ENCODE results near the gene STING1.
"Not testable (repeated sequence)": the region's sequence is repeated elsewhere in the genome, so short reads cannot be mapped to it uniquely, and the experiment has no call there.

DNA sequence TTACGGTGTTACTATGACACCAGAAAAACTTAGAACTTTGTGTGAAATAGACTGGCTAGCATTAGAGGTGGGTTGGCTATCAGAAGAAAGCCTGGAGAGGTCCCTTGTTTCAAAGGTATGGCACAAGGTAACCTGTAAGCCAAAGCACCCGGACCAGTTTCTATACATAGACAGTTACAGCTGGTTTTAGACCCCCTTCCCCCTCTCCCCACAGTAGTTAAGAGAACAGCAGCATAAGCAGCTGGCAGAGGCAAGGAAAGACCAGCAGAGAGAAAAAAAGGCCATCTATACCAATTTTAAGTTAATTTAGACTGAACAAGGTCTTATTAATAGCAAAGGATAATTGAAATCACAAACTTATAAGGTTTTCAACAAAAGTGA lies 44.5 kb upstream of the STING1 start:
- TF ChIP-seq, protein P1, sequence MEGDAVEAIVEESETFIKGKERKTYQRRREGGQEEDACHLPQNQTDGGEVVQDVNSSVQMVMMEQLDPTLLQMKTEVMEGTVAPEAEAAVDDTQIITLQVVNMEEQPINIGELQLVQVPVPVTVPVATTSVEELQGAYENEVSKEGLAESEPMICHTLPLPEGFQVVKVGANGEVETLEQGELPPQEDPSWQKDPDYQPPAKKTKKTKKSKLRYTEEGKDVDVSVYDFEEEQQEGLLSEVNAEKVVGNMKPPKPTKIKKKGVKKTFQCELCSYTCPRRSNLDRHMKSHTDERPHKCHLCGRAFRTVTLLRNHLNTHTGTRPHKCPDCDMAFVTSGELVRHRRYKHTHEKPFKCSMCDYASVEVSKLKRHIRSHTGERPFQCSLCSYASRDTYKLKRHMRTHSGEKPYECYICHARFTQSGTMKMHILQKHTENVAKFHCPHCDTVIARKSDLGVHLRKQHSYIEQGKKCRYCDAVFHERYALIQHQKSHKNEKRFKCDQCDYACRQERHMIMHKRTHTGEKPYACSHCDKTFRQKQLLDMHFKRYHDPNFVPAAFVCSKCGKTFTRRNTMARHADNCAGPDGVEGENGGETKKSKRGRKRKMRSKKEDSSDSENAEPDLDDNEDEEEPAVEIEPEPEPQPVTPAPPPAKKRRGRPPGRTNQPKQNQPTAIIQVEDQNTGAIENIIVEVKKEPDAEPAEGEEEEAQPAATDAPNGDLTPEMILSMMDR (IDR thresholded peaks at IDR 0.05; ENCODE audit: poor library complexity, severe bottlenecking): not testable (repeated sequence)
- not testable (repeated sequence) for TF ChIP-seq REST (IDR thresholded peaks at IDR 0.05; ENCODE audit: borderline replicate concordance); EP300 (conservative IDR thresholded peaks at IDR 0.05; ENCODE audit: poor library complexity, severe bottlenecking); EZH2 (IDR thresholded peaks at IDR 0.05; ENCODE audit: borderline replicate concordance, insufficient read depth, low read length, poor library complexity, severe bottlenecking); SMC3 (conservative IDR thresholded peaks at IDR 0.05; ENCODE audit: poor library complexity); POLR2AphosphoS5 (IDR thresholded peaks at IDR 0.05); TAF1 (IDR thresholded peaks at IDR 0.05; ENCODE audit: low read depth); RAD21 (conservative IDR thresholded peaks at IDR 0.05); MXI1 (conservative IDR thresholded peaks at IDR 0.05; ENCODE audit: poor library complexity, severe bottlenecking)
